ENCODE results near the gene SHTN1. TPM values are rescaled to one million over a fixed set of nuclear protein-coding genes. Genes with fewer than 3 reads are reported as not detected.

Gene SHTN1
- total RNA-seq, 1 donor from 2014 or later: 106 TPM

- Mint-ChIP-seq H3K9me3 (ENCODE audit: unreplicated experiment) (no peaks in the 10 kb centered on the region), H3K36me3 (ENCODE audit: low read depth, unreplicated experiment) (peaks cover 29% of the 10 kb centered on the region)
- no peak for TF ChIP-seq CTCF (IDR thresholded peaks at IDR 0.05; ENCODE audit: unreplicated experiment)
Observed at GRCh38 chr10:116907245-116907987, 97.6 kb downstream of the SHTN1 start.

GRCh38 chr10:116905845-116906210 is 99.2 kb downstream of the SHTN1 start:
- no peak for DNase-seq (ENCODE audit: low spot score)
- Mint-ChIP-seq H3K4me1 (ENCODE audit: unreplicated experiment) (peaks cover 7% of the 10 kb centered on the region), H3K36me3 (ENCODE audit: low read depth, unreplicated experiment) (peaks cover 31% of the 10 kb centered on the region), H3K9me3 (ENCODE audit: unreplicated experiment) (no peaks in the 10 kb centered on the region), H3K27me3 (ENCODE audit: unreplicated experiment) (no peaks in the 10 kb centered on the region), H3K4me3 (ENCODE audit: unreplicated experiment) (no peak overlapping the region), H3K27ac (ENCODE audit: unreplicated experiment) (no peak overlapping the region)
- TF ChIP-seq CTCF (IDR thresholded peaks at IDR 0.05; ENCODE audit: unreplicated experiment): no peak

More at GRCh38 chr10:116907245-116907987, 97.6 kb downstream of the SHTN1 start:
- H3K4me1 Mint-ChIP-seq (ENCODE audit: unreplicated experiment): no peaks in the 10 kb centered on the region
- no peak for DNase-seq (ENCODE audit: low spot score)
- H3K4me3 Mint-ChIP-seq (ENCODE audit: unreplicated experiment): no peak overlapping the region
- H3K27ac Mint-ChIP-seq (ENCODE audit: unreplicated experiment): no peak overlapping the region
- H3K27me3 Mint-ChIP-seq (ENCODE audit: unreplicated experiment): no peaks in the 10 kb centered on the region

- Mint-ChIP-seq H3K27ac (ENCODE audit: unreplicated experiment) (no peak overlapping the region), H3K4me3 (ENCODE audit: unreplicated experiment) (no peak overlapping the region), H3K9me3 (ENCODE audit: unreplicated experiment) (no peaks in the 10 kb centered on the region), H3K27me3 (ENCODE audit: unreplicated experiment) (no peaks in the 10 kb centered on the region), H3K4me1 (ENCODE audit: unreplicated experiment) (peaks cover 26% of the 10 kb centered on the region), H3K36me3 (ENCODE audit: low read depth, unreplicated experiment) (peaks cover 32% of the 10 kb centered on the region)
- TF ChIP-seq CTCF (IDR thresholded peaks at IDR 0.05; ENCODE audit: unreplicated experiment): no peak
- DNase-seq (ENCODE audit: low spot score): no peak
Observed at GRCh38 chr10:116899626-116900025, 105.4 kb downstream of the SHTN1 start.

- TF ChIP-seq CTCF (IDR thresholded peaks at IDR 0.05; ENCODE audit: unreplicated experiment): no peak
- Mint-ChIP-seq H3K4me3 (ENCODE audit: unreplicated experiment) (peak overlapping the region; percentile 10), H3K9me3 (ENCODE audit: unreplicated experiment) (no peaks in the 10 kb centered on the region), H3K36me3 (ENCODE audit: low read depth, unreplicated experiment) (peaks cover 3% of the 10 kb centered on the region), H3K27ac (ENCODE audit: unreplicated experiment) (peak overlapping the region; percentile 96), H3K27me3 (ENCODE audit: unreplicated experiment) (peaks cover 3% of the 10 kb centered on the region), H3K4me1 (ENCODE audit: unreplicated experiment) (peaks cover 40% of the 10 kb centered on the region)
- no peak for DNase-seq (ENCODE audit: low spot score)
Observed at GRCh38 chr10:116893686-116894037, 111.3 kb downstream of the SHTN1 start.

- peak overlapping the region; percentile 96 for H3K27ac Mint-ChIP-seq (ENCODE audit: unreplicated experiment)
Observed at GRCh38 chr10:116892907-116893685, 111.9 kb downstream of the SHTN1 start.

More at GRCh38 chr10:116892907-116893685, 111.9 kb downstream of the SHTN1 start:
- Mint-ChIP-seq H3K4me1 (ENCODE audit: unreplicated experiment) (peaks cover 40% of the 10 kb centered on the region), H3K4me3 (ENCODE audit: unreplicated experiment) (peak overlapping the region; percentile 10), H3K27me3 (ENCODE audit: unreplicated experiment) (peaks cover 3% of the 10 kb centered on the region), H3K36me3 (ENCODE audit: low read depth, unreplicated experiment) (peaks cover 3% of the 10 kb centered on the region), H3K9me3 (ENCODE audit: unreplicated experiment) (no peaks in the 10 kb centered on the region)
- TF ChIP-seq CTCF (IDR thresholded peaks at IDR 0.05; ENCODE audit: unreplicated experiment): no peak
- DNase-seq (ENCODE audit: low spot score): peak; percentile 14
